ENCODE data around the gene MAGIX. TPM values are rescaled to one million over a fixed set of nuclear protein-coding genes. Genes with fewer than 3 reads are reported as not detected.

MAGIX gene
- total and polyA plus RNA-seq, 7 experiments from 2014 or later = 0.38 to 2.6 (median 1.9) TPM

GRCh38 chrX:49163555-49164419 is 1.2 kb downstream of the MAGIX start:
- H3K27ac ChIP-seq (ENCODE audit: low read depth, low read length) = peak overlapping the region; percentile 74
- H3K4me1 ChIP-seq (ENCODE audit: control insufficient read depth in 2 of 2, insufficient read depth in 2 of 2, low read length in 2 of 2) = peaks cover 14 to 16% of the 10 kb centered on the region in 2 donors
- H3K9me3 ChIP-seq (ENCODE audit: control insufficient read depth in 2 of 3, low read length in 3 of 3) = no peaks in the 10 kb centered on the region
- intact Hi-C loops (cut with micrococcal nuclease) = loop anchor here (1.0 to 10.0 kb wide), 6 partner anchors 9 to 714 kb away; partner anchors contain the start of genes GPKOW (in 2 of the 2), PQBP1 (in 2 of the 2), TIMM17B (in 2 of the 2) and PRAF2 (in 1 of the 2)
- DNase-seq = peak; percentile 71 to 84 (median 80)
- peak overlapping the region; percentile 79 to 97 (median 92) for H3K27ac Mint-ChIP-seq
- H3K36me3 ChIP-seq (ENCODE audit: control insufficient read depth in 2 of 3, insufficient read depth in 3 of 3, low read length in 3 of 3) = no peaks in the 10 kb centered on the region
- peaks cover 0 to 2% (median 0%) of the 10 kb centered on the region in 11 donors for H3K9me3 Mint-ChIP-seq
- H3K4me3 ChIP-seq (ENCODE audit: low read length) = peak overlapping the region; percentile 50
- H3K27me3 ChIP-seq (ENCODE audit: control insufficient read depth in 2 of 2, insufficient read depth in 2 of 2, low read length in 2 of 2) = no peaks in the 10 kb centered on the region
- POLR2A ChIA-PET = interaction anchor here (1.1 kb wide), 1 partner anchor 9 kb away, joined by 3 read pairs; no protein-coding TSS in a partner anchor
- H3K4me3 Mint-ChIP-seq = peak overlapping the region; percentile 72 to 84 (median 81)
- H3K36me3 Mint-ChIP-seq = peaks cover 0 to 3% (median 0%) of the 10 kb centered on the region in 5 donors
- peaks cover 0 to under 1% (median 0%) of the 10 kb centered on the region in 5 donors for H3K27me3 Mint-ChIP-seq
- peaks cover 13 to 33% (median 26%) of the 10 kb centered on the region in 7 donors for H3K4me1 Mint-ChIP-seq
- peak; percentile 74 for ATAC-seq
- CTCF ChIA-PET = interaction anchor here (0.6 to 1.2 kb wide), 3 partner anchors 9 to 93 kb away, joined by 3 to 4 read pairs (median 3); no protein-coding TSS in a partner anchor

- Histone ChIP-seq H3K9me3 (ENCODE audit: control insufficient read depth in 2 of 3, low read length in 3 of 3) (no peaks in the 10 kb centered on the region), H3K27me3 (ENCODE audit: control insufficient read depth in 2 of 2, insufficient read depth in 2 of 2, low read length in 2 of 2) (no peaks in the 10 kb centered on the region), H3K27ac (ENCODE audit: low read depth, low read length) (no peak overlapping the region), H3K36me3 (ENCODE audit: control insufficient read depth in 2 of 3, insufficient read depth in 3 of 3, low read length in 3 of 3) (no peaks in the 10 kb centered on the region), H3K4me1 (ENCODE audit: control insufficient read depth in 2 of 2, insufficient read depth in 2 of 2, low read length in 2 of 2) (peaks cover 14 to 16% of the 10 kb centered on the region in 2 donors), H3K4me3 (ENCODE audit: low read length) (no peak overlapping the region)
- Mint-ChIP-seq H3K27ac (peak overlapping the region in 7 of 9 donors; percentile 79 to 97 (median 92)), H3K4me1 (peaks cover 13 to 38% (median 27%) of the 10 kb centered on the region in 7 donors), H3K9me3 (peaks cover 0 to 2% (median 0%) of the 10 kb centered on the region in 11 donors), H3K4me3 (peak overlapping the region; percentile 72 to 87 (median 80)), H3K36me3 (peaks cover 0 to 3% (median 0%) of the 10 kb centered on the region in 5 donors), H3K27me3 (no peaks in the 10 kb centered on the region)
- no peak for ATAC-seq
- ChIA-PET CTCF (interaction anchor here (0.8 to 1.2 kb wide), 2 partner anchors 9 to 10 kb away, joined by 3 read pairs; no protein-coding TSS in a partner anchor), POLR2A (interaction anchor here (0.8 to 1.0 kb wide), 2 partner anchors 10 to 26 kb away, joined by 3 read pairs; no protein-coding TSS in a partner anchor)
- intact Hi-C loops (cut with micrococcal nuclease) = loop anchor here (5.0 to 10.0 kb wide), 3 partner anchors 90 to 713 kb away; partner anchors contain the start of genes PQBP1 (in 2 of the 2), TIMM17B (in 2 of the 2), PRAF2 (in 1 of the 2) and USP27X (in 1 of the 2)
- no peak for DNase-seq
Measured at GRCh38 chrX:49164589-49165360, 2.2 kb downstream of the MAGIX start.

GRCh38 chrX:49165901-49166881 is 3.6 kb downstream of the MAGIX start:
- H3K27ac ChIP-seq (ENCODE audit: low read depth, low read length) = peak overlapping the region; percentile 76
- peaks cover 0 to 2% (median 0%) of the 10 kb centered on the region in 11 donors for H3K9me3 Mint-ChIP-seq
- H3K4me3 Mint-ChIP-seq = peak overlapping the region; percentile 84 to 93 (median 88)
- no peaks in the 10 kb centered on the region for H3K27me3 Mint-ChIP-seq
- peak overlapping the region; percentile 91 to 96 (median 94) for H3K27ac Mint-ChIP-seq
- peak overlapping the region; percentile 59 for H3K4me3 ChIP-seq (ENCODE audit: low read length)
- intact Hi-C loops (cut with micrococcal nuclease) = loop anchor here (1.0 to 10.0 kb wide), 10 partner anchors 10 to 588 kb away; partner anchors contain the start of genes PQBP1 (in 2 of the 2), TIMM17B (in 2 of the 2), PPP1R3F (in 1 of the 2) and PRAF2 (in 1 of the 2)
- ChIA-PET CTCF (interaction anchor here (1.1 to 1.4 kb wide), 4 partner anchors 10 to 20 kb away, joined by 3 to 4 read pairs (median 4); partner anchors contain the start of gene PRICKLE3), POLR2A (interaction anchor here (0.6 to 2.8 kb wide), 8 partner anchors 9 to 629 kb away, joined by 3 to 23 read pairs (median 3); no protein-coding TSS in a partner anchor)
- no peaks in the 10 kb centered on the region for H3K9me3 ChIP-seq (ENCODE audit: control insufficient read depth in 2 of 3, low read length in 3 of 3)
- peaks cover 14 to 16% of the 10 kb centered on the region in 2 donors for H3K4me1 ChIP-seq (ENCODE audit: control insufficient read depth in 2 of 2, insufficient read depth in 2 of 2, low read length in 2 of 2)
- peak; percentile 69 for ATAC-seq
- H3K36me3 Mint-ChIP-seq = peaks cover 0 to 3% (median 0%) of the 10 kb centered on the region in 5 donors
- H3K27me3 ChIP-seq (ENCODE audit: control insufficient read depth in 2 of 2, insufficient read depth in 2 of 2, low read length in 2 of 2) = no peaks in the 10 kb centered on the region
- peak; percentile 41 to 80 (median 63) for DNase-seq
- H3K36me3 ChIP-seq (ENCODE audit: control insufficient read depth in 2 of 3, insufficient read depth in 3 of 3, low read length in 3 of 3) = no peaks in the 10 kb centered on the region
- H3K4me1 Mint-ChIP-seq = peaks cover 13 to 38% (median 27%) of the 10 kb centered on the region in 7 donors

DNA sequence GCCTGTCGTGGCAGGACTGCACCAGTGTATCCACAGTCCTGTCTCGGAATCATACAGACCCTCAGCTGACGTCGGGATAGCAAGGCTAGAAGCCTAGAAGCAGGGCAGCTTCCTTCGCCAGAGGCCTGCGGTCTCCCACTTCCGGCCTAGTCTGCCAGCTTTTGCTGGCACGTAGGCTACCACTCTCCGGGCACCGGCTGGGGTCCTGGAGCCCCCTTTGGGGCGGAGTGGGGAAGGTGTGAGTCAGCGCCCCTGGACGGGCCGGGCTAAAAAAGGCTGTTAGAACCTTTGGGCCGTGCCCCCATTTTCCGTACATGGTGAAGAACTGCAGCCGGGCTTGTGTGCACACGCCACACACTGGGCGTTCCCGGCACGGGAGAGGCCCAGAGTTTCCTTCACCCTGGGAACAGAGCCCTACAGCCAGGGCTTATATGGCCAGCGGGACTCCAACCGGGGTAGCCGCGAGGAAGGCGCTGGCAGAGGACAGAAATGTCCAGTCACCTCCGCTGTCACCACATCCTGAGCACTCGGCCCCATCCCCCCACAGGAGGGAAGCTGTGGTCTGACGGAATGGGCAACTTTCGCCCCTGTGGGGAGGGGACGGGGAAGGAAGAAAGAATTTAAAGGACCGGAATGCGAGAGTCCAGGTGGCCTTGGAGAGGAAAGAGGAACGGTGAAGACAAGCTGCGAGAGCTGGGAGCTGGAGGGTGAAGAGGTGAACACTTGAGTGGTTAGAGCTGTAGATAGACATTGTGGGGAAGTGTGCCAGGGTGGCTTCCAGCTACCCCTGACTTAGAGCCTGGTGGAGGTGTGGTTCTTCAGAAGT is 4.6 kb downstream of the MAGIX start:
- intact Hi-C loops (cut with micrococcal nuclease) = loop anchor here (1.0 to 10.0 kb wide), 11 partner anchors 10 to 587 kb away; partner anchors contain the start of genes PQBP1 (in 2 of the 2), TIMM17B (in 2 of the 2), PPP1R3F (in 1 of the 2) and PRAF2 (in 1 of the 2)
- POLR2A ChIA-PET = interaction anchor here (0.5 to 2.8 kb wide), 9 partner anchors 8 to 630 kb away, joined by 3 to 23 read pairs (median 3); no protein-coding TSS in a partner anchor

More for the DNA sequence above, 4.6 kb downstream of the MAGIX start:
- H3K9me3 Mint-ChIP-seq = peaks cover 0 to 2% (median 0%) of the 10 kb centered on the region in 11 donors
- peak overlapping the region; percentile 91 to 96 (median 94) for H3K27ac Mint-ChIP-seq
- peaks cover 13 to 38% (median 27%) of the 10 kb centered on the region in 7 donors for H3K4me1 Mint-ChIP-seq
- H3K9me3 ChIP-seq (ENCODE audit: control insufficient read depth in 2 of 3, low read length in 3 of 3) = no peaks in the 10 kb centered on the region
- ATAC-seq (peak; percentile 58), DNase-seq (peak in 7 of 9 donors; percentile 20 to 64 (median 47))
- peak overlapping the region; percentile 76 for H3K27ac ChIP-seq (ENCODE audit: low read depth, low read length)
- CTCF ChIA-PET = interaction anchor here (0.6 to 1.4 kb wide), 7 partner anchors 10 to 654 kb away, joined by 3 to 4 read pairs (median 3); partner anchors contain the start of gene PRICKLE3
- no peaks in the 10 kb centered on the region for H3K36me3 ChIP-seq (ENCODE audit: control insufficient read depth in 2 of 3, insufficient read depth in 3 of 3, low read length in 3 of 3)
- H3K27me3 Mint-ChIP-seq = no peaks in the 10 kb centered on the region
- peak overlapping the region; percentile 59 for H3K4me3 ChIP-seq (ENCODE audit: low read length)
- H3K27me3 ChIP-seq (ENCODE audit: control insufficient read depth in 2 of 2, insufficient read depth in 2 of 2, low read length in 2 of 2) = no peaks in the 10 kb centered on the region
- H3K4me1 ChIP-seq (ENCODE audit: control insufficient read depth in 2 of 2, insufficient read depth in 2 of 2, low read length in 2 of 2) = peaks cover 14 to 16% of the 10 kb centered on the region in 2 donors
- peaks cover 0 to 3% (median 0%) of the 10 kb centered on the region in 5 donors for H3K36me3 Mint-ChIP-seq
- H3K4me3 Mint-ChIP-seq = peak overlapping the region; percentile 84 to 93 (median 88)

Data from naive thymus-derived CD4-positive, alpha-beta T cell (primary cell).